ENCODE measurements around the gene IRF2BP1.

Gene IRF2BP1, protein sequence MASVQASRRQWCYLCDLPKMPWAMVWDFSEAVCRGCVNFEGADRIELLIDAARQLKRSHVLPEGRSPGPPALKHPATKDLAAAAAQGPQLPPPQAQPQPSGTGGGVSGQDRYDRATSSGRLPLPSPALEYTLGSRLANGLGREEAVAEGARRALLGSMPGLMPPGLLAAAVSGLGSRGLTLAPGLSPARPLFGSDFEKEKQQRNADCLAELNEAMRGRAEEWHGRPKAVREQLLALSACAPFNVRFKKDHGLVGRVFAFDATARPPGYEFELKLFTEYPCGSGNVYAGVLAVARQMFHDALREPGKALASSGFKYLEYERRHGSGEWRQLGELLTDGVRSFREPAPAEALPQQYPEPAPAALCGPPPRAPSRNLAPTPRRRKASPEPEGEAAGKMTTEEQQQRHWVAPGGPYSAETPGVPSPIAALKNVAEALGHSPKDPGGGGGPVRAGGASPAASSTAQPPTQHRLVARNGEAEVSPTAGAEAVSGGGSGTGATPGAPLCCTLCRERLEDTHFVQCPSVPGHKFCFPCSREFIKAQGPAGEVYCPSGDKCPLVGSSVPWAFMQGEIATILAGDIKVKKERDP

DNA sequence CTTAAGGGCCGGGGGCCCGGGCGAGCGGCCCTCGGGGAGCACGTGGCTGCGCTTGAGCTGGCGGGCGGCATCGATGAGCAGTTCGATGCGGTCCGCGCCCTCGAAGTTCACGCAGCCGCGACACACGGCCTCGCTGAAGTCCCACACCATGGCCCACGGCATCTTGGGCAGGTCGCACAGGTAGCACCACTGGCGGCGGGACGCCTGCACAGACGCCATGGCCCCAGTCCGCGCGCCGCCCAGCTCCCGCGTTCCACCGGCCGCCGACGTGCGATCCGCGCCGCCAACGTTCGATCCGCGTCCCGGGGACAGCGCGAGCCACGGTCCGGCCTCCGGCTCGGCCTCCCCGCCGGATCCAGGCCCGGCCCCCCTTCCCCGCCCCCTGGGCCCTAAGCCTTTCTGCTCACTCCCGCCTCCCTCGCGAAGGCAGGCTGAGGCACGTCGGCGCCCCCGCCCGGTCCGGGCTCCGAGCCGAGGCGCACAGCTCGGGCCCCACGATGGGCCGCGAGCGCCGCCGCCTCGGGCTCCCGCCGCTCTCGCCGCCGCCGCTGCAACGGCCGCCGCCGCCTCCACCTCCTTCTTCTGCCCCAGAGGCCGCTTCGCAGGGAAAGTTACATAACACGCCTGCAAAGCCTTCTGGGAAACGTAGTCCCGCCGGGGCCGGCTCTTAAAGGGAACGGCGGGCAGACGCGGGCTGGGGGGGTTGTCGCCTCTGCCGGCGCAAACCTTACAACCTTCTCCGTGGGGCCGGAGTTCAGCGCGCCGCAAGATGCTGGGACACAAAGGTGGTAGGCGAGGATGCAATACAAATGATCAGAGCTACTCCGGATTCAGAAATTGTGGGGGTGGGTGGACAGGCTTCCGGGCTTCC is at the start of gene IRF2BP1:
IRF2BP1 (minus strand) TSS at position 586 of the 871 bp plus-strand sequence; CDS start at position 219, 367 bp downstream.
- peak; percentile 70 for DNase-seq (ENCODE audit: low read depth, low spot score)
- H3K27ac ChIP-seq = peak within 1 kb of the TSS; percentile 83

DNA sequence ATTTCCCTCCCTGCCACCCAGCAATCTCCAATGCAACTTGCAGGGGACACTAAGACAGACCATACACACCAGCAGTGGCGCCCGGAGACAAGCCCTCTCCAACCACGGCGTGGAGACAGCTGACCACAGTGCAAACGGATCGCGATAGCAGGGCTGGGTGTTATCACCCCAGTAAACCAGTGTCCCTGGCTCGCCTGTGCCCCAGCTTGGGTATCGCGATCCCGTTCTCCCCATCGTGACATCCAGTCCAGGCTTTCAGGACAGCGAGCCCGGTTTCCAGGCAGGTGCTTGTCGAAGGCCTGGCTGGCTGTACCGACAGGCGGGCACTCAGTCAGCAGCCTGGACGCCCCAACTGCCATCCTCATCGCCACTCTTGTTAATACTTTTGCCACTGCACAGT is 49.3 kb upstream of the IRF2BP1 start:
- DNase-seq (ENCODE audit: low read depth, low spot score) = no peak
- no peak overlapping the region for H3K27ac ChIP-seq

DNA sequence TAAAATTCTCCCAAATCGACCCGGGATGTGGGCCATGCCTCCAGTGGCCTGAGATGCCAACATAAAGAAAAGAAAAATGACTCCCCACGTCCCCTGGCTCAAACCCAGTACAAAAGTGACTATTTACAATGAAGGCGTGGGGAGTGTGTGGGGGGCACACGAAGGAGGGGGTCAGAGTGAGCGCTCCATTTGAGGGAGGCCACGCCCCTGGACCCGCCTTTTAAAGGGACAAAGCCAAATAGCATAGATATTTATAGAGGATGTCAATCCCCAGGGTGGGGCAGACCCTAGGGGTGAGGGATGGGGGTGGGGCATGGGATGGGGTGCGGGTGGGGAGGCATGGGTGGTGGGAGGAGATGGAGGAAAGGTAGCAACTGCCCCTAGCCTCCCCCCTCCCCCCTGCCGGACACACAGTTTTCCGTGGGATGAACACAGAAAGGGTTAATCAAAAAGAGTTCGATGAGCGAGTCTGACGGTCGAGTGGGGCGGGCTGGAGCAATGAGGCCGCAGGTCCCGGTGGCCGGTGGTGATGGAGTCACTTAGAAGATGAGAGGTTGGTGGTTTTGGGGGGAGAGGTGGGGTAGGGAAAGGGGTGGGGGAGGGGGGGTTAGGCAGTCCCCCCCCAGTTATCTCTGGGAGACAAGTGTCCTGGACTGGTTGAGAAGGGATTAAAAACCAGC is 48.8 kb upstream of the IRF2BP1 start:
- no peak for DNase-seq (ENCODE audit: low read depth, low spot score)
- no peak overlapping the region for H3K27ac ChIP-seq

DNA sequence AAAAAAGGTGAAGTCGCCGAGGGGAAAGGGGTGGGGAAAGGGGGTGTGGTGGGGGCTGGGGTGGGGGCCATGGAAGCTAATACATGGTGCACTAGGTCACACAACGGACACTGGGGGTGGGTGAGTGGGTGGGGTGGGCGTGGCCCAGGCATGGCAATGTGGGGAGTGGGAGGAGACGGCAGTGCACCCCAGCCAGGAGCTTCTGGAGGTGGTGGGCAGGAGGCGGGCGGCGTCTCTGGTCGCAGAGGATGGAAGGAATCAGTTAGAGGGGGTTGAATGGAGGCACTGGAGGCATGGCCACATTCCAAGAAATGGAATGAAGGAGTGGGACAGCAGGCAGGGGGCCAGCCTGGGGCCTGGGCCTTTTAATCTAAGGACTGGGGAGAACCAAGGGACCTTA is 47.8 kb upstream of the IRF2BP1 start:
- no peak for DNase-seq (ENCODE audit: low read depth, low spot score)
- no peak overlapping the region for H3K27ac ChIP-seq

DNA sequence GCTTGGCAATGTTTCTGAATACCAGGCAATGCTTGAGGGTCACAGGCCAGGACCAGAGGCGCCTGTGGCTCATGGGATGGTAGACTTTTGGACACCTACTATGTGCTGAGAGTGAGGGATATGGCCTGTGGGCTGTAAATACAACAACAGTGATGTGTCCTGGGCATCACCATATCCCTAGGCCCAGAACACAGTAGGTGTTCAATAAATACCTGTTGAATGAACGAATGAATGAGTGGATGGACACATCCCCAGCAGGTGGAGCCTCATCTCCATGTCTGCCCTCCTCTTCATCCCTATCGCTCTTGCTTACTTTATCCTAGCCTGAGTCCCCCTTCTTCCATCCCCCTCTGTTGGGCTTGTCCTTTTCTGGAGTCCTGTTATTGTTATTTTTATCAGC is 45.1 kb upstream of the IRF2BP1 start:
- H3K27ac ChIP-seq = no peak overlapping the region
- DNase-seq (ENCODE audit: low read depth, low spot score) = no peak

DNA sequence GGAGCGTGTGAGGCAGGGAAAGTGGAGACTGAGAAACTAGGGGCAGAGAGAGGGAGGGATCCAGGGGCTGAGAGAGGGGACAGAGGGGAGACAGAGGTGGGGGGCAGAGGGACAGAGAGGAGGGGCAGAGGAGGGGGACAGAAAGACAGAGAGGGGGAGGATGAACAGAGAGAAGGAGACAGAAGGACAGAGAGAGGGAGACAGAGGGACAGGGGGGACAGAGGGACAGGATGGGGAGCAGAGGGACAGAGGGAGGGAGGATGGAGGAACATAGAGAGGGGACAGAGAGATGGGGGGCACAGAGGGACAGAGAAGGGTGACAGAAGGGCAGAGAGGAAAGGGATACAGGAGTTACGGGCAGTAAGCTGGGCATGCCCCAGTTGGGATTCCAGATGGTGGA is 43.3 kb upstream of the IRF2BP1 start:
- H3K27ac ChIP-seq = no peak overlapping the region
- DNase-seq (ENCODE audit: low read depth, low spot score) = no peak

DNA sequence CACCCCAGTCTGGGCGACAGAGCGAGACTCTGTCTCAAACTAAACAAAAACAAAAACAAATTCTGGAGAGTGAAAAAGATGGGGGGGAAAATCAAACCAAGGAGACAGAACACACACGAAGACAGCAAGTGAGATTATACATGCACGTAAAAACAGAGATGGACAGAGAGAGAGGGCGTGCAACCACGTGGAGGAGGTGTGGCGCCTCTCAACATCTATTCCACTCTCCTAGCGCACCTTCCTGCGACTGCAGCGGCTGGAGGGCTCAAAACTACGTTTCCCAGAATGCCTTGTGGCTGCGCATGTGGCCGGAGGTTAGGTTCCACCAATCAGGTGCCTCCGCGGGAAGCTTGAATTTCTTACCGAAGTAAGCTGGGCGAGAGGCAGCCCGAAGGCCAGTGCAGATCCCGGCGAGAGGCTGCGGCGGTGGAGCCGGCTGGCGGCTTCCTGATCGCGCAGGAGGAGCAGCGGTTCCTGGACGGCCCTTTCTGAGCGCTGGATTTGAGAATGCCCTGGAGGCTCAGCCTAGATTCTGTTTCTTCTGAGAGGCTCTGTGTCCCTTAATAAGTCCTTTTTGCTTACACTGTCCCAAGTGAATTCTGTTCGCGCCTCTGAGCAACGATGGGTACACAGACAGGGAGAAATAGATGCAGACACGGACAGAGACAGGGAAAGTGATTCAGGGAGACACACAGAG is 41.8 kb upstream of the IRF2BP1 start:
- no peak overlapping the region for H3K27ac ChIP-seq
- DNase-seq (ENCODE audit: low read depth, low spot score) = peak; percentile 39

DNA sequence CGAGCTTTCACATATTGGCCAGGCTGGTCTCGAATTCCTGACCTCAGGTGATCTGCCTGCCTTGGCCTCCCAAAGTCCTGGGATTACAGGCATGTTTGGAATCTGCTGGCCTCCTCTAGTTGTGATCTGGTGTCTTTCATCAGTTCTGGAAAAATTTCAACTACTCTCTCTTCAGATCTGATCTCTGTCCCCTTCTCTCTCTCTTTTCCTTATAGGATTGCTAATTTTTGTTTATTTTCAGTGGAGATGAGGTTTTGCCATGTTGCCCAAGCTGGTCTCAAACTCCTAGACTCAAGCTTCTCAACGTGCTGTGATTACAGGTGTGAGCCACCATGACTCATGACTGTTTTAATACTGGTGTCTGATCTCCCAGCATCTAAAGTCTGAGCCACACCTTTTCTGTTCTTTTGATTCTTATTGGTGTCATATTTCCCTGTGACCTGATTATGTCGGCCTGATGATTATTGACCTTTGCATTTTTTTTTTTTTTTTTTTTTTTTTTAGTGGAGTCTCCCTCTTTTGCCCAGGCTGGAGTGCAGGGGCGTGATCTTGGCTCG is 39.0 kb upstream of the IRF2BP1 start:
- H3K27ac ChIP-seq = no peak overlapping the region
- DNase-seq (ENCODE audit: low read depth, low spot score) = no peak

DNA sequence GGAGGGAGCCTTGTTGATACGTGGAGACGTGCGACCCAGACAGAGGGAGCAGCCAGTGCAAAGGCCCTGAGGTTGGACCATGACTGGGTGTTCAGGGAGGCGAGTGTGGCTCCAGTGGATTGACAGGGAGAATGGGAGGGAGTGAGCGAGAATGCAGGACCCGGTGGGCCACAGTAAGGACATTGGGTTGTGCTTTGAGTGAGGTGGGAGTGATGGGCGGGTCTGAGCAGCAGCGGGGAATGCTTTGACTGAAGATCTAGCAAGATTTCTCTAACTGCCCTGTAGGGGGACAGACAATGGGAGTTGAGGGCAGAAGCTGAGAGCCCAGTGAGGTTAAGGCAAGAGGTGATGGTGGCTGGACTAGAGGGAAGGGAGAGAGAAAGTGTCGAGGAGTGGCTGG is 36.3 kb upstream of the IRF2BP1 start:
- no peak overlapping the region for H3K27ac ChIP-seq
- no peak for DNase-seq (ENCODE audit: low read depth, low spot score)

DNA sequence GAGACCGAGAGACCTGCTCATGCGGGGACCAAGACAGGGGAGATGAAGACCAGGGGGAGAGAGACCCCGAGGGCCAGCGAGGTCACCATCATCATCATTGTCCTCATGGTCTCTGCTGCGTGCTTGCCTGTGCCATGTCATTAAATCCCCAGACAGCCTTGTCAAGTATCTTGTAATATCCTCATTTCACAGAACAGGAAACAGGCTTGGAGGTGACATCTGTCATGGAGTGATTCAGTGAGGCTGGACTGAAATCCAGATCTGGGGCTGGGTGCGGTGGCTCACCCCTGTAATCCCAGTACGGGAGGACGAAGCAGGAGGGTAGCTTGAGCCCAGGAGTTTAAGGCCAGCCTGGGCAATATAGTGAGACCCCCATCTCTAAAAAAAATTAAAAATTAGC is 34.5 kb upstream of the IRF2BP1 start:
- H3K27ac ChIP-seq = no peak overlapping the region
- DNase-seq (ENCODE audit: low read depth, low spot score) = no peak

DNA sequence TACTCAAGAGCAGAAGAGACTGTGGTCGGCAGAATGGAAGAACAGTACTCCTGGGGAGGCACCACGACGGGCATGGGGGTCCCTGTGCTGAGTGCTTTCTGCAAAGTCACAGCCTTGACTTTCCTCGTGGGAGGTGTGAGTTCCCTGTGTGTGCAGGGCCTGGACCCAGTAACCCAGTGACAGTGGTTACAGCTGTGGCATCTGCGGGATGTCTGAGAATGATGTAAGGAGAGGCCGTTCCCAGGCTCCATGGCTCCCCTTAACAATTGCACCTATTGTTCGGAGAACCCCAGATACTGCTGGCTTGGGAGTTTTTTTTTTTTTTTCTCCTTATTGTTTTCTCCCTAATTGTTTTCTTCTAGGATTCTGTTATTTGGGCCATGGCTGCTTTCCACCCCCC is 33.7 kb upstream of the IRF2BP1 start:
- H3K27ac ChIP-seq = no peak overlapping the region
- no peak for DNase-seq (ENCODE audit: low read depth, low spot score)

DNA sequence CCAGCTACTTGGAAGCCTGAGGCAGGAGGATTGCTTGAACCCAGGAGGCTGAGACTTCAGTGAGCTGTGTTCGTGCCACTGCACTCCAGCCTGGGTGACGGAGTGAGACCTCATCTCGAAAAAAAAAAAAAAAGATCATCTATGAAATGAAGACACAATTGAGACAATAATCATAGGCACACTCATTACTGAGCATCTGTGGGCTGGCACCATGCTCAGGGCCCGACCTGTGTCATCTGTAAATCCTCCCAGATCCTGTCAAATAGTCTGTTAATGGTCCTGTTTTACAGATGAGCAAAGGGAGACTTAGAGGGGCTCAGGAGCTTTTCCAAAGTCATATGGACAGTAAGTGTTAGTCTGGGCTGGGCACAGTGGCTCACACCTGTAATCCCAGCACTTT is 32.8 kb upstream of the IRF2BP1 start:
- H3K27ac ChIP-seq = no peak overlapping the region
- DNase-seq (ENCODE audit: low read depth, low spot score) = no peak

DNA sequence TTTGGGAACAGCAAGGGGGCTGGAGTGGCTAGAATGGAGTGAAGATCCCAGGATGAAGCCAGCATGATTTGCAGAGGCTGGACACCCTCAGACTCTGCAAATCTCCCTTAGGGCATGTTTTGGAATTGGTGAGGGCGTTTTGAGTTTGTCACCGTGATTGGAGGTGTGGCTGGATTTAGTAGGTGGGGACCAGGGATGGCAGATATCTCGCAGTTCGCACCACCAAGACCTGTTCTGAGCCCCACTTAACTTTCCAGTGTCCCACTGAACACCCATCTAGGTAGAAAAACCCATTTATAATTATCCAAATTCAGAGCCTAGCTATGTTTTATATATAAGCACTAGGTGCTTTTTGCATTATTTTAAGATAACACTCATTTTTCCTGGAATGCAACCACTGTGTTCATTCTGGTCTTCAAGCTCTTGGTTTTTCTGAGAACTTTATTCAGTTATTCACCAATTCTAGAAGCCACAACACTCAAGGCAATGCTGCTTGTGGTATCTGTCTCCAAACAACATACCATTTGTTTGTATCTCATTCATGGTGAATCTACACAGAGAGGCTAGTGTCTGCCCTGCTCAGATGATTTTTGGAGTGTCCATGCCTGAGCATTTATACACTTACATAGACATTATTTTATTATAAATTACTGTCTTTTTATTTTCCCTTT is 31.6 kb upstream of the IRF2BP1 start:
- no peak for DNase-seq (ENCODE audit: low read depth, low spot score)
- H3K27ac ChIP-seq = no peak overlapping the region

DNA sequence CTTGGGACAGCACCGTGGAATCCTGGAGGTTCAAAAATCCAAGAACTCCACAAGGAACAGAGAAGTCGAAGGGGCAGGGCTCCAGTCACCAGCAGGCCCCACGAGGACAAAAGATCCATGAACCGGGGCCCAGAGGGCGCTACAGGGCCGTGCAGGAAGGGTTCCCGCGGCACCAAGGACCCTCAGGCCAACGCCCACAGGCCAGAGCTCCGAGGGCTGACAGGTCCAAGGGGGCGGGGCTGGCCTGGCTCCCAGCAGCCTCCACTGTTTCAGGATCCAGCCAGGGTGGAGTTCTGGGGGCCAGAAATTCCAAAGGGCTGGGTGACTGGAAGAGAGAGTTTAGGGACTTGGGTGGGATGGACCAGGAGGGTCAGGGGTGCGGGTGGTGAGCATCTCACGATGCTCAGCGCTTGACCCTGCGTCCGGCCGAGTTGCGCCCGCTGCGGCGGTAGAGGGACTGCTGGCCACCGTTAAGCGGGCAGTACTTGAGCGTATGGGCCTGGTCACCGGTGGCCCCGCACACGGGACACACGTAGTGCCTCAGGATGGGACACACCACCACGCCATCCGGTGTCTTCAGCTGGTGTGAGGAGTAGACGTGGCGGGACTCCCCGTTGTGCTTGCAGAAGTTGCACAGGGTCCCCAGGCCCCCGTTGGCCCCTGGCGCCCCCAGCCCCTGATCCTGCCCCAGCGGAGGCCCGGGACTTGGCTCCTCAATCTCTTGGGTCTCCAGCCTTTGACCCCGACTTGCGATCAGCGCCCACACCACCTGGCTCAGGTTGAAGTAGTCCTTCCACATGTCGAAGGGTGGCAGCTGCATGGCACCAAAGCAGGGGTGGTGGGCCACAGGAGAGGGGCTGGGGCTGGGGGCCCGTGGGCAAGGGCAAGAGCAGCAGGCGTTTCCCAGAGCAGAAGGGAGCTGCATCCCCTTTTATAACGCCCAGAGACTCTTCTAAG is 28.2 kb upstream of the IRF2BP1 start, which contains the start of gene NANOS2:
NANOS2 (minus strand) TSS at position 905 of the 957 bp plus-strand sequence; CDS start at position 820, 85 bp downstream.
- no peak within 1 kb of the TSS for H3K27ac ChIP-seq
- no peak for DNase-seq (ENCODE audit: low read depth, low spot score)

DNA sequence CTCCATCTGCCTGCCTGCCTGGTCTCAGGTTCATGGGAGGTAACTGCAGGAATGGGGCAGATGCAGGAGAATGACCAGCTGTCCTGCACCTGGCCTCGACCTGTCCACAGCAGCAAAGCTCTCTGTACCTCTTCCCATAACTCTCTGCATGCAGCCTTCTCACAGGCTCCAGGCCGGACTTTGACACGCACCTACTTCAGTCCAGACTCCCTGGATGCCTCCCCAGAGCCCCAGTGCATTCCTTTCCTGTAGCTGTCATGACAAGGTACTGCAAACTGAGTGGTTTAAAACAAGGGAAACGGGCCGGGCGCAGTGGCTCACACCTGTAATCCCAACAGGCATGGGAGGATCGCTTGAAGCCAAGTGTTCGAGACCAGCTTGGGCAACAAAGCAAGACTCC is 25.4 kb upstream of the IRF2BP1 start:
- no peak overlapping the region for H3K27ac ChIP-seq
- DNase-seq (ENCODE audit: low read depth, low spot score) = no peak

DNA sequence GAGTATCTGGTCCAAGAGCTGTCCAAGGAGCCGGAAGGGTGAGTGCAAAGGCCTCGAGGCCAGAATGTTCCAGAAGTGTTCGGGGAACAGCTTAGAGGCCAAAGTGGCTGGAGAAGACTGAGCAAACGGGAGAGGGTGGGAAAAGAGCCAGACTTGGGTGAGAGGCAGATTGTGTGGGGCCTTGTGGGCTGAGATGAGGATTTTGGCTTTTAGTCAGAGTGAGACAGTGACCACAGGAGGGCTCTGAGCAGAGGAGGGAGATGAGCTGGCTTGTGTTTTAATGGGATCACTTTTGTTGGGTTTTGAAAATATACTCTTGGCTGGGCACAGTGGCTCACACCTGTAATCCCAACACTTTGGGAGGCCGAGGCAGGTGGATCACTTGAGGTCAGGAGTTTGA is 23.0 kb upstream of the IRF2BP1 start:
- no peak for DNase-seq (ENCODE audit: low read depth, low spot score)
- H3K27ac ChIP-seq = no peak overlapping the region

DNA sequence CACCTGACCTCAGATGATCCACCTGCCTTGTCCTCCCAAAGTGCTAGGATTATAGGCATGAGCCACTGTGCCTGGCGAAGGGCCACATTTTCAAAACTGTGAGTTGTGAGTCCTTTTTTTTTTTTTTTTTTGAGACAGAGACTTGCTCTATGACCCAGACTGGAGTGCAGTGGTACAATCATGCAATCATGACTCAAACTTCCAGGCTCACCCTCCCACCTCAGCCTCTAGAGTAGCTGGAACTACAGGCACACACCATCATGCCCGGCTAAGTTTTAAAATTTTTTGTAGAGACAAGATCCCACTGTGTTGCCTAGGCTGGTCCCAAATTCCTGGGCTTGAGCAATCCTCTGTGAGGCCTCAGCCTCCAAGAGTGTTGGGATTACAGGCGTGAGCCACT is 20.3 kb upstream of the IRF2BP1 start:
- DNase-seq (ENCODE audit: low read depth, low spot score) = peak; percentile 49
- no peak overlapping the region for H3K27ac ChIP-seq

DNA sequence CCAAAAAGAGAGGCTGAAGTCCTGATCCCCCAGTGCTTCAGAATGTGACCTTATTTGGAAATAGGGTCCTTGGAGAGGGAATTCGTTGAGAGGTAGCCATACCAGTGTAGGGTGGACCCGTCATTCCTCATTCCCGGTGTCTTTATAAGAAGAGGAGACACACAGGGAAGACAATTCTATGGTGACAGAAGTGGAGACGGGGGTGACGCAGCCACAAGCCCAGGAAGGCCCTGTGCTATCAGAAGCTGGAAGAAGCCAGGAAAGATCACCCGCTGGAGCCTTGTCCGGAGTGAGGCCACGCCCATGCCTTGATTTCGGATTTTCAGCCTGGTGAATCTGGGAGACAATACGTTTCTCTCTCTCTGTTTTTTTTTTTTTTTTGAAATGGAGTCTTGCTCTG is 19.1 kb upstream of the IRF2BP1 start:
- H3K27ac ChIP-seq = no peak overlapping the region
- DNase-seq (ENCODE audit: low read depth, low spot score) = no peak
